Gastrocnemius medialis (tissue), 4 donors: ENCODE results near the gene AUTS2.

Source experiments
- POLR2A ChIP-seq, 2 donors: fragments of 450-650 bp; IDR thresholded peaks; one replicate each; pipeline ENCODE4 v1.6.1; 2017; ENCODE audit warnings: antibody characterized with exemption in 2 of 2, mild to moderate bottlenecking in 2 of 2, moderate library complexity in 2 of 2
- TF ChIP-seq, protein P1 (sequence below), 5 experiments: fragments of 450-650 bp in 3 of 5; fragments of 200-600 bp in 2 of 5; sonication (generic) in 2 of 5; IDR thresholded peaks in 4 of 5; conservative IDR thresholded peaks in 1 of 5; 1 replicate in 4 of 5; 2 replicates in 1 of 5; pipeline ENCODE4 v1.5.1; 2016 to 2019; ENCODE audit warnings: antibody characterized with exemption in 5 of 5, mild to moderate bottlenecking in 3 of 5, moderate library complexity in 3 of 5

- TF ChIP-seq, protein P1, sequence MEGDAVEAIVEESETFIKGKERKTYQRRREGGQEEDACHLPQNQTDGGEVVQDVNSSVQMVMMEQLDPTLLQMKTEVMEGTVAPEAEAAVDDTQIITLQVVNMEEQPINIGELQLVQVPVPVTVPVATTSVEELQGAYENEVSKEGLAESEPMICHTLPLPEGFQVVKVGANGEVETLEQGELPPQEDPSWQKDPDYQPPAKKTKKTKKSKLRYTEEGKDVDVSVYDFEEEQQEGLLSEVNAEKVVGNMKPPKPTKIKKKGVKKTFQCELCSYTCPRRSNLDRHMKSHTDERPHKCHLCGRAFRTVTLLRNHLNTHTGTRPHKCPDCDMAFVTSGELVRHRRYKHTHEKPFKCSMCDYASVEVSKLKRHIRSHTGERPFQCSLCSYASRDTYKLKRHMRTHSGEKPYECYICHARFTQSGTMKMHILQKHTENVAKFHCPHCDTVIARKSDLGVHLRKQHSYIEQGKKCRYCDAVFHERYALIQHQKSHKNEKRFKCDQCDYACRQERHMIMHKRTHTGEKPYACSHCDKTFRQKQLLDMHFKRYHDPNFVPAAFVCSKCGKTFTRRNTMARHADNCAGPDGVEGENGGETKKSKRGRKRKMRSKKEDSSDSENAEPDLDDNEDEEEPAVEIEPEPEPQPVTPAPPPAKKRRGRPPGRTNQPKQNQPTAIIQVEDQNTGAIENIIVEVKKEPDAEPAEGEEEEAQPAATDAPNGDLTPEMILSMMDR (IDR thresholded peaks at IDR 0.05 in 4 of 5, conservative IDR thresholded peaks at IDR 0.05 in 1 of 5), result no peak
- TF ChIP-seq POLR2A (IDR thresholded peaks at IDR 0.05), result no peak
Observed at GRCh38 chr7:69849268-69849667, 251.0 kb downstream of the AUTS2 start.
